Raji (cell line): ENCODE data around the gene LMX1A.

Experiments used
- POLR2A ChIP-seq: IDR thresholded peaks from 2 replicates; pipeline ENCODE4 v1.6.1; 2011; ENCODE audit warnings: low read depth, low read length, control low read depth; ENCODE audit not compliant: insufficient read depth

Gene LMX1A

GRCh38 chr1:165225650-165226049 lies 130.9 kb downstream of the LMX1A start:
- TF ChIP-seq POLR2A: no peak

GRCh38 chr1:165225062-165225461 lies 131.5 kb downstream of the LMX1A start:
- TF ChIP-seq POLR2A: no peak

GRCh38 chr1:165224504-165224903 lies 132.0 kb downstream of the LMX1A start:
- TF ChIP-seq POLR2A: no peak

- TF ChIP-seq POLR2A: no peak
Observed at GRCh38 chr1:165222580-165222979, 133.9 kb downstream of the LMX1A start.

- no peak for TF ChIP-seq POLR2A
Observed at GRCh38 chr1:165218731-165219130, 137.8 kb downstream of the LMX1A start.

GRCh38 chr1:165217958-165218357 lies 138.6 kb downstream of the LMX1A start:
- TF ChIP-seq POLR2A: no peak

GRCh38 chr1:165216254-165216653 lies 140.3 kb downstream of the LMX1A start:
- no peak for TF ChIP-seq POLR2A

- TF ChIP-seq POLR2A: no peak
Observed at GRCh38 chr1:165215676-165216075, 140.8 kb downstream of the LMX1A start.

- TF ChIP-seq POLR2A: no peak
Observed at GRCh38 chr1:165212229-165212628, 144.3 kb downstream of the LMX1A start.

GRCh38 chr1:165207853-165208515 lies 148.5 kb downstream of the LMX1A start:
- TF ChIP-seq POLR2A: no peak

GRCh38 chr1:165205145-165205544 lies 151.4 kb downstream of the LMX1A start:
- no peak for TF ChIP-seq POLR2A

- no peak for TF ChIP-seq POLR2A
Observed at GRCh38 chr1:165204548-165204947, 152.0 kb downstream of the LMX1A start.

GRCh38 chr1:165191087-165191486 lies 165.4 kb downstream of the LMX1A start:
- no peak for TF ChIP-seq POLR2A

- no peak for TF ChIP-seq POLR2A
Observed at GRCh38 chr1:165189913-165190312, 166.6 kb downstream of the LMX1A start.

- TF ChIP-seq POLR2A: no peak
Observed at GRCh38 chr1:165189011-165189410, 167.5 kb downstream of the LMX1A start.

GRCh38 chr1:165187031-165188009 lies 169.2 kb downstream of the LMX1A start:
- no peak for TF ChIP-seq POLR2A
